NCI-H526 (cell line): ENCODE measurements around the gene EXOC6.
A peak's percentile ranks its signal among the peaks of the same experiment; 100 is the strongest.

Experiments
- DNase-seq, 2 experiments: peaks; one replicate each; lab custom pipeline; 2025; lab: John Stamatoyannopoulos, UW

EXOC6 gene

DNA sequence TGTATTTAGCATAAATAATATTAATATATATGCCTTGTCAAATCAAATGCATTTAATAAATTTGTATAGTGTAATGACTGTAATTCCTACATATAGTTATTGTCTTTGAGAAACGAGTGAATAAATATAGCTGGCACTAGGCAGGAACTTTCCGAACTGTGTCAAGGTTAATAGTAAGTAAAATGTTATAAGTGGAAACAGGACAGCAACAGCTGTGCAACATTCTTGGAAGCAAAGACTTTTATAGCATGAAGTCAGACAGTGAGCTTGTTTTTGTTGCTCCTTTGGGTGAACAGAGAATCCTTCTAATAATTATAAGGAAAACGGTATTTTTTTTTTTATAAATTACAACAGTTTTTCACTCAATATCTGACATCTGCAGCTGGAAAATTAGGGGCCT lies 14.0 kb upstream of the EXOC6 start:
- no peak for DNase-seq

DNA sequence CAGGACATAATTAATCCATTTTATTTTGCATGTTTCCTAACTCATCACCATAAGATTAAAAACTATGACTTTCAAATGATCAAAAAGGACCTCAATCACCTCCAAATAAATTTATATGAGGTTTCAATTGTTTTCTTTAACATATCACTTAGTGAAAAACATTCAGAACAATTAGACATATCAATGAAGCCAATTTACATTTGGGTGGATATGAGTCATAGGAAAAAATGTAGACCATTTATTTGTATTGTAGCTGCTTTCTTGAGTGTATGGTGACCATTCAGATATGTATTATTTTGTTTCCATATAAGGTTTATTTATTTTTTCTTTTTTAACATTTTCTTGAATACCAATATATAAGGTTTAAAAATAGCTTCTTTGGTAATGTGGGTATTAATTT lies 13.3 kb upstream of the EXOC6 start:
- DNase-seq: no peak

DNA sequence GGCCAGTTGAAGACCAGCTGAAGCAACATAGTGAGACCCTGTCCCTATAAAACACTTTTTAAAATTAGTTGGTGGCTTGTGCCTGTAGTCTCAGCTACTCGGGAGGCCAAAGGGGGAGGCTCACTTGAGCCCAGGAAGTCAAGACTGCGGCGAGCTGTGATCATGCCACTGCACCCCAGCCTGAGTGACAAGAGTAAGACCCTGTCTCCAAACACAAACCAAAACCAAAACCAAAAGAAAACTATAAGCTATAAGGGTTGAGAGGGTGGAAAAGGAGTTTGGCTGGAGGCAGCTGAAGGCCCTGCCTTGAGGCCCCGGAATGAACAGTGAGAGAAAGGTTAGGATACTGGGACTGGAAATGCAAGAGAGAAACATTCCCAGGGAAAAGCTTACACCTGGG lies 10.9 kb upstream of the EXOC6 start:
- DNase-seq: no peak

DNA sequence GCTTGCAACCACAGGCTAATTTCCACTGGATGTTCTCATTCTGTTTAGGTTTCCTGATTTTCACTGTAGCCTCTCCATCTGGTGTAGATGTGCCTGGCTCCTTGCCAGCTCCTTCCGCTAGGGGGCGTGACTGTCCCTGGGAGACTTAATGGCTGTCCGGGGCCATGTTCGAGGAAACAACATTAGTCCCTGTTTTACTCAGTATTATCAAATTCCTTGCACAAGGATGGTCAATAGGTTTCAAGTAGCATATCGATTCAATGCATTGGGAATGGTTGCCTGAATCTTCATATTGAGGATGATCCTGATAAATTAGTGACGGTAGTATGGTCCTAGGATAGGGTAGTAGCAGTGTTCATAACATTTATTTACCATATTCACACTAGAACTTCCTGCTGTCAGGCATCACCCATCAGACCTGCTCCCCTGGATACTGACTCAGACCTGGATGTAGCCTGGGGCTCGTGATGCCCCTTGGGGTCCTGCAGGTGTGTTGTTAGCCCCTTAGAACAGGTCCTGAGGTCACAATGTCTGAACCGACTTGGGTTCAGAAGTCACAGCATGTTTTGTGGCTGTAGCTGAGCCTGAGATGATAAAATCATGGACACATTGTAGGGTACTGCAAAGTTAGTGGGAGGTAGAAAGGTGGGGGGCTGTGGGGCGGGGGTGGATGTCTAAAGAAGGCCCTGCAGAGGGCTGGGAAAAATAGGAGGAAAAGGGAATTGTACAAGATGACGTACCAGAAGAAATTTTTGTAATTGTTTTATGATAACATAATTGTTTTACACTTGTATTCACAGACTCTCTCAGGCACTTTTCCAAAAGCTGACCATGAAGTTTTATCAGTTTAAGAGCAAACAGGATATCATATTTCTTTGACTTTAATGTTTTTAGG lies 8.9 kb upstream of the EXOC6 start:
- DNase-seq: peak in 1 of 2 experiments; percentile 41

DNA sequence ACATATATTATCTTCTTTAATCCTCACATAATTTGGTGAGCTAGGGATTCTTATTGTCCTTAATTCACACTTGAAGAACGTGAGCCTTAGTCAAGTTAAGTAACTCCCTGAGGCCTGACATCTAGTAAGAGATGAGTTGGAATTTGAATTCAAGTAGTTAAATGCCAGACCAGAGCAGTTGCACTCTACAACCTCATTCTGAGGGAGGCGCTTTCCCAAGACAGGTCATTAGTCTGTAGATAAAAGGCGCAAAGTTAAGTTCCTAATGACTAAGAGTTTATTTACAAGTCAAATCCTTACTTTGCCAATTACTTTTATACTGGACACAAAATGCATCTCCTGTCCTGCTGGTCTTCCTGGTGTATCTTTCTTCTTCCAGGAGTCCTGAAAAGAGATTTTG lies 3.6 kb upstream of the EXOC6 start:
- peak in 1 of 2 experiments; percentile 10 for DNase-seq

DNA sequence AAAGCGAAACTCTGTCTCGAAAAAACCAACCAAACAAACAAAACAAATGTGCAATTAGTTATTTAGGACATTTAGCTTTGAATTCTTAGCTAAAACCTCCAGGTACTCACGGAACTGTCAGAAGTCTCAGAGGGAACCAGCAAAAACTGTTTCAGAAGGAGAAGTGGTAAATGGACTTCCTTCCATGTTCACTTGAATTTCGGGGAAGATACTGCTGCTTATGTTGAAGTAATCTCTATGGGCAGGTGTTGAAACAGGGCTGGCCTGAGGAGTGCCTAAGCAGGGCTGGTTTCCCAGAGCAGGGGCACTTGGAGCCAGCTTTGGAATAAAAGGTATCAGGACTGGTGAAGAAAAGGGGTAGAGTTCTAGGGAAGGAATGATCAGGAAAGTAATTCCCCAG lies 2.4 kb upstream of the EXOC6 start:
- no peak for DNase-seq

DNA sequence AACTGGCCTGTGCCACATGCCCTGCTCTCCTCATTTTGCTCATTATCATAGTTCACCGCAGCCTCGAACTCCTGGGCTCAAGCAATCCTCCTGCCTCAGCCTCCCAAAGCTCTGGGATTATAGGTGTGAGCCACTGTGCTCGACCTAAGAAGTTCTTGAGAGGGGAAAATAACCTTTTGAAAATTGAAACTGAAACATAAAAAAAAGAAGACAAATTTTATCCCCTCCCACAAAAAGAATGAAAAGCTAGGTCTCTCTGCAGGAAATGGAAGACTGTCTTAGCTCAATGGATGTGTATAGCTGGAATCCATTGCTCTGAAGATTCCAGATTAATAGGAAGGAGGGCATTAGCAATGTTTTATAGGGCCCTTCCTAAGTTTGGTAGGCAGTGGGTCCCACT lies 2.0 kb upstream of the EXOC6 start:
- DNase-seq: no peak

DNA sequence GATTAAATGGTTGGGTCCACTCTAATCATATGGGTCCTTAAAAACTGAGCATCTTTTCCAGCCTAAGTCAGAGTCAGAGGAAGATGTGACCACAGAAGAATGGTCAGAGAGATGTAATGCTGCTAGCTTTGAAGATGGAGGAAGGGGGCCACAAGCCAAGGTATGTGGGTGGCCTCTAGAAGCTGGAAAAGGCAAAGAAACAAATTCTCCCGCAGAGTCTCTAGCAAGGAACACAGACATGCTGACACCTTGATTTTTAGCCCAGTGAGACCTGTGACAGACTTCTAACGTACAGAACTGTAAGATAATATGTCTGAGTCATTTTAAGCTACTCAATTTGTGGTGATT lies 1.5 kb upstream of the EXOC6 start:
- DNase-seq: no peak

DNA sequence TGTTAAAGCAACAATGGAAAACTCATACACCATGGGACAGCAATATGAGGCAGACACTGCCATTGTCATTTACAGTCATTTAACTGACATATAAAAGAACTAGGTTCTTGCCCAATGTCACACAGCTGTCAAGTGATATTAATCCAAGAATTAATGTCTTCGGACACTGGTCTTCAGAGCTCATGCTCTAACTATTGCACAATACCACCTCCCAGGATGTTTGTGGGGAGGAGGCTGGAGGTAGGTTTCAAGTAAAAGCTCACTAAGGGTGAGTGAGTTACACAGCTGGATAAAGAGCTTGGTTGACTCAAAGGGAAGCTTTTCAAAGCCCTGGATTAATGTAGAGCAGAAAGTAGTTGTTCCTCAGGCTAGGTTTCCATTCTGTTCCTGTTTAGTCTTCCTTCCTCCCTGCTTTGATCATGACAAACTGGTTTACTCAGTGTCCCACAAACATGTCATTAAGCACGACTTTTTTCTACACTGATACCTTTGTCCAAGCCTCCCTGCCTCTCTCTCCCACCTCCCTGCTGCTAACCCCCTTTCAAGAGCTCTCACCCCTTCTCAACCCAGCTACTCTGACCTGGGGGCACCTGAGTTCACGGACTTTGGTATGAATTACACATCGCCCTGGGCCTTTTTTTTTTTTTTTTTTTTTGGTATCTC lies 987 bp upstream of the EXOC6 start:
- peak in 1 of 2 experiments; percentile 1 for DNase-seq

DNA sequence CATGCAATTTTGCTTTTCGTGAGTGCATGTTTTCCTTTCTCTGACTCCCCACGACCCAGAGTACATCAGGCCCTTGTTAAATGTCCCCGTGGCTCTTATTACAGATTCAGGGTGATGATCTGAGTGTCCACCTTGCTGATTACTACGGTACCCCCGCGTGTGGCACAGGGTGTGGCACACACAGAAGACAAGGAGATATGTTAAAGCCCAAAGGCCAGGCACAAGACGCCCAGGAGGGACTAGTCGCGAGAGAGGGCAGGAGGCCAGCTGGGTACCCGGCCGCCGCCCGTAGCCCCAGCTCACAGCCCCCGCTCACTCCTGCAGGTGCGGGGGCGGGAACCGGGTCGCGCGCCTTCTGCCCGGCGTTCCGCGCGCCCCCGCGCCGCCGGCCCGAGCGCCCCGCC lies 281 bp upstream of the EXOC6 start:
- DNase-seq: no peak

DNA sequence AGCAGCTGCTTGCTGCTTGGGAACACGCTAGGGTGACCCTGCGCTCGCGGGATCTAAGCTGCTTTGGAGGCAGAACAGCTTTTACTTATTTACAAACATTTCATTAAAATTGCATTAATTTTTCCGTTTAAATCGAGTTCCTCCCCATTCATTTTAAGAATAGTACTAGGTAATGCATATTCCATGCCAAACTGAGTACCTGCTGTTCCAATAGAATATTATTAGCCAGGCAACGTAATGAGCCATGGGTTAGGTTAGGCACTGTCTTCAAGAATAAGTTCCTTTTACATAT lies 860 bp downstream of the EXOC6 start:
- peak in 1 of 2 experiments; percentile 49 for DNase-seq

DNA sequence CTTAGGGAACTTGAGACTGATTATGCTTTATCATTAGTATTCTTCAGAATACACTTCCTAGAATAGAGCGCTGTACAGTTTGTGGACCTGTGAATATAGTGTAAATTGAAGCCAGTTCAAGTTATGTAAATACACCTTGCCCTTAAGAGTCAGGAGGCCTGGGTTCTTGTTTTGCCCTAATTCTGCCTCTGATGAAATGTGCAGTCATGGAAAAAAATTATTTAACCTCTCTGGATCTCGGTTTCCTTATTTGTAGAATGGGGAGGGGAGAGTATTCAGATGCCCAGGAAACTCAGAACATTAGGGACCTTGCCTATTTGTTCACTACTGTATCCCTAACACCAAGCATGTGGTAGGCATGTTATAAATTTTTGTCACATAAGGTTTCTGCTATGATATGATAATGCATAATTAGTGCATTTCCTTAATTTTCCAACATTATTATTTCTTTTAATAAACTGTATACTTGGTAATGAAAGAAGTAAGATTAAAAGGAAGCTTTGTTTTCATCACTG lies 1.3 kb downstream of the EXOC6 start:
- peak in 1 of 2 experiments; percentile 13 for DNase-seq

DNA sequence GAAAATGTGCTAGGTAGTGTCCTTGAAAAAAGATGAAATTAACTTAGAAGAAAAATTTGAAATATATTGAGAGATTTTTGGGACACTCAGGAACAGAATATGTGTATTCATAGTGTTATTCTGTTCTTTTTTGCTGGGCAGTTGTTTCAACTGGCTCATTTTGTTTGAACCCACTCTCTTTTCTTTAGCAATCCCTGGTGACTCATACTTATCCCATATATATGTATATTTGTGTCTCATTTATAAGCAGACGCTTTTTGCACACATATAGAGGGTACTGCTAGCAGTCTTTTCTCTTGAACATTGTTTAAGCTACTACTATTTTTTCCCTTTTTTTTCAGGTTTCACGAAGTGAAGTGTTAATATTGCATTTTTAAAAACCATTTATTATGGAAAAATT lies 1.9 kb downstream of the EXOC6 start:
- DNase-seq: no peak

DNA sequence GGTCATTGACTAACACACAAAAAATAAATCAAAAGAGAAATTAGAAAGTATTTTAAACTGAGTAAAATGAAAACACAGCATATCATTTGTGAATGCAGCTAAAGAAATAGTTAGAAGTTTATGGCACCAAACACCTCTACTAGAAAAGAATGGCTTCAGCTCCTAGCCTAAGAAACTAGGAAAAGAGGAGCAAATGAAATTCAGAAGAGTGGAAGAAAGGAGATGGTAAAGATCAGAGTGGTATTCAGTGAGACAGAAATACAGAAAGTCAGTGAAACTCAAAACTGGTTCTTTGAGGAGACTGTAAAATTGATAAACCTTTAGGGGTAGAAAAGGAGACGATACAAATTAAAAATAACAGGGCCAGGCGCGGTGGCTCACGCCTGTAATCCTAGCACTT lies 2.7 kb downstream of the EXOC6 start:
- no peak for DNase-seq

DNA sequence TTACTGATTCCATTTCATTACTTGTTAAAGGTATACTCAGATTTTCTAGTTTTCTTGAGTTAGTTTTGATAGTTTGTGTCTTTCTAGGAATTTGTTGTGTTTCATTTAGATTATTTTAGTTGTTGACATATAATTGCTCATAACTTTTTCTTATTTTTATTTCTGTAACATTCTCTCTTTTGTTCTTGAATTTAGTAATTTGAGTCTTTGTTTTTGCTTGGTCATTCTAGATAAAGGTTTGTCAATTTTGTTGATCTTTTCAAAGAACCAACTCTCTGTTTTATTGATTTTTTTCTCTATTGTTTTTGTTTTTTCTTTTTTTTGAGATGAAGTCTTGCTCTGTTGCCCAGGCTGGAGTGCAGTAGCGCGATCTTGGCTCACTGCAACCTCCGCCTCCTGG lies 7.2 kb downstream of the EXOC6 start:
- no peak for DNase-seq

DNA sequence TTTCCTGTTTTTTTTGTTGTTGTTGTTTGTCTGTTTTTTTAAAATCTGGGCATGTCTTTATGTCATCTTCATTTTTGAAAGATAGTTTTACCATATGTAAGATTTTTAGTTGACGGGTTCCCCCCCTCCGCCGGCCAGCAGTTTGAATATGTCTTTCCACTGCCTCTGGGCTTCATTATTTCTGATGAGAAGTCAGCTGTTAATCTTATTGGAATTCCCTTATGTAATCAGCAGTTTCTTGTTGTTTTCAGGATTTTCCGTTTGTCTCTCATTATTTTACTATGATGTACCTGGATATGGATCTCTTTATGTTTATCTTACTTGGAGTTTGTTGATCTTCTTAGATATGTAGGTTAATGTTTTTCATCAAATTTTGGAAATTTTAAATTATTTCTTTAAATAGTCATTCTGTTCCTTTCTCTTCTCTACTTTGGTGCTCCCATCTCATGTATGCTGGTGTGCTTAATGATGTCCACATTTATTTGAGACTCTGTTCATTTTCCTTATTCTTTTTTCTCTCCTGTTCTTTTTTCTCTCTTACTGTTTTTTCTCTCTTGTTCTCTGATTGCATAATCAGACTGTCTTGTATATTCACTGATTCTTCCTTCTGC lies 9.7 kb downstream of the EXOC6 start:
- no peak for DNase-seq

DNA sequence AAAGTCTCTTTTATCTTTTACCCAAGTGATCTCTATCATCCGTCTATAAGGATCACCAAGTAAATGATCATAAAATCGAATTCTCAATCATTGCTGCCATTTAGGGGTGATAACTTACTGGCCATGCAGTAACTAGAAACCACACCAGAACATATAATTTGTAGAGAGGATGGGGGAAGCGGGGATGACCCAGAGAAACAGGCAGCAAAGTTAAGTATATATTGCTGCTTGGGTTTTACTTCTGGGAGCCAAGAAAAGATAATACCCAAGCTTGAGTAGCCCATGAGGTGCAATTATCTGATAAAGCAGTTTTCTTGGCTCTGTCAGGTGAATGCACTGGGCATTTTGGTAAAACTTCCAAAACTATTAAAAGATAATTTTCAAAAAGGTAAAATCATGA lies 18.9 kb downstream of the EXOC6 start:
- no peak for DNase-seq

DNA sequence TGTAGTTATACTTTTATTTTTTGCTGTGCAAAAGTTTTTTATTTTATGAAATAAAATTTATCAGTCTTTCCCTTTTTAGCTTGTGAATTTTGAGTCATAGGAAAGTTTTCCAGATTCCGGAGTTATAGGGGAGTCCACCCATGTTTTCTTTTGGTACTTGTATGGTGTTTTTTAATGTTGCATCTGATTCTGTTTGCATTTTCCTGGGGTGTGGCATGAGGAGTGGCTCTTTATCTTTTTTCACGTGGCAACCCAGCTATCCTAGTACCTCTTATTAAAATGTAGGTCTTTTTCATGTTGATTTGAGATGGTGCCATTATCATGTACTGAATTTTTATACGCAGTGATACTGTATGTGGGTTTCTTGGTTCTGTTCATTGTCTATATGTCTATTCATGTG lies 19.7 kb downstream of the EXOC6 start:
- no peak for DNase-seq

DNA sequence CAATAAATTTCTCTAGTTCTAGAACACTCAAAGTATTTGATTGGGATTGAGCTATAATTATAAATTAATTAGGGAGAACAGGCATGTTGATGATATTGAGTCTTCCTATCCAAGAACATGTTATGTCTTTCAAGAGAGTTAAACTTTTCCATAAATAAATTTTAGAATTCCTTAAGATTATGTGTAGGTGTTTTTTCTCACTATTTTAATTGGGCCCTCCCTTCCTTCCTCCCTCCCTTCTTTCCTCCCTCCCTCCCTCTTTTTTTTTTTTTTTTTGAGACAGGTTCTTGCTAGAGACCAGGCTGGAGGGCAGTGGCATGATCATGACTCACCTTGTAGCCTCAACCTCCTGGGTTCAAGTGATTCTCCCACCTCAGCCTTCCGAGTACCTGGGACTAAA lies 20.2 kb downstream of the EXOC6 start:
- no peak for DNase-seq

DNA sequence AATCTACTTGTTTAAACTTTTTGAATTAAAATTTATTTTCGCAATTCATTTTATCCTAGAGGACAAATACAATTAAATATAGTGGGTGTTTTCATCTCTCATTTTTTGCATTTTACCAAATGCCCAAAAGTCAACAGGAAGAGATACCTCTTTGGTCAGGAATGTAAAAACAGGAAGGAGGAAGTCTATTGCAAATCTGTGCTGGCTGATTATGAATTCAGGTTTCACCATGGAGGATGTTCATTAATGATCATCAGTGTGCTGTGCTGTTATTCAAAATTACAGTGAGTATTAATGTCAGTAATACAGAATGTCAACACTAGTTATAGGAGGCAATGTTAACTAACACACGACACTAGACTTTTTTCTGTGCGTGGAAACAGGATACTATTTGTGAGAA lies 24.7 kb downstream of the EXOC6 start:
- DNase-seq: no peak

DNA sequence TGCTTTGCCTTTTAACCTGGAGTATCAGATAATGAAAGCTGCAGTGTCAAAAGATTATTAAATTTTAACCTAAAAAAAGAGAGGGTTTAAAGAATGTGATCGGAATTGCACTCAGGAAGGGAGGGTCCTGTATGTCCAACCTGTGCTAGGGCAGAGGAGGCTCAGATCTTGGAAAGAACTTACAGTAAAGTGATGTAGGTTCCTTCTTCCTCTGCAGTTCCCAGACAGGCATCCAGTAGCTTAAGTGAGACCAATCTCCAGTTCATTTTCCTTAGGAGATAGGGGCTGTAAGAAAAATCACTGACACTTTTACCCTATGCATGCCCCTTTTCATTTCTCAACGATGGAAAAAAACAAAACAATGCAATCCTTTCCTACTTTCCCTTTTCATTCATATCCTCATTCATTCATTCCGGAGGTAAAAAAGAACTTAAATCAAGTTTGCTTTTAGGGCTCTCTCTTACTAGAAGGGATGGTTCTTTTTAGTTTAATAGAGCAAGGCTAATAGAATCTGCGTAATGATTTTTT lies 28.3 kb downstream of the EXOC6 start:
- no peak for DNase-seq

DNA sequence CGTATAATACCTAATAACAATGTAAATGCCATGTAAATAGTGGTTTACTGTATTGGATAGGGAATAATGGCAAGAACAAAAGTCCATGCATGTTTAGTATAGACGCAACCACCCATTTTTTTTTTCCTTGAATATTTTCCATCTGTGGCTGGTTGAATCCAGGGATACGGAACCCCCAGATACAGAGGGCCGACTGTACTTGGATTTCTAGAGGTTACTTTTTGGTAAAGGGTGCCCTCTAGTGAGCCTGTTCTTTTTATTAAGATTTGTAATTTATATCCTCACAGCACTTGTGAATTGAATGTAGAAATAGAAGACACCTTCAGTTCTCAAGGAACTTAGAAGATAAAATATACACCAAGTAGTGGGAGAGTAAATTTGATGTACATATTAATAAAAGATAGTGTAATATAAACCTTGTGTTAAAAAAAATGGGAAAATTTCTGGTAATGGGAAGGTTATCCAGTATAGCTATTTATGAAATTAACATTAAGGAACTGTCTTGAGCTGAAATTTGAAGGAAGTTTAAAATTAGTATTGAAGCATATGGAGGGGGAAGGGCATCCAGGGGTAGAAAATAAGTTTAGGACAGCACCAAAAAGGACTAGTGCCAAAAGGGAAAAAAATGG lies 32.0 kb downstream of the EXOC6 start:
- peak in 1 of 2 experiments; percentile 50 for DNase-seq

DNA sequence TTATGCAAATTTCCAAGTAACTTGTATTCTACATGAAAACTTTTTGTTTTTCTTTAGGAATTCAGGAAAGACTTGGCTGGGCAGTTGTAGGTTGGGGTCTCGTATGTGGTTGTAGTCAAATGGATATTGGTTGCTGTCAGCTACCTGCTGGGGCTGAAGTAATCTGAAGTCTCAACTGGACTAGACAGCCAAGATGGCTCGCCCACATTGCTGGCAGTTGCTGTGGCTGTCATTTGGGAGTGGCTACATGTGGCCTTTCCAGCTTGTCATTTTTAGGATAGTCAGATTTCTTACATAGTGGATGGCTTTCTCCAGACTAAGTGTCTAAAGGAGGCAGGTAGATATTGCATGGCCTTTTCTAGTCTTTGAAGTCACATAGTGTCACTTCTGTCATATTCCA lies 32.6 kb downstream of the EXOC6 start:
- DNase-seq: no peak
